ENCODE results near the gene MAP7D3.
"Not testable (repeated sequence)": the region's sequence is repeated elsewhere in the genome, so short reads cannot be mapped to it uniquely, and the experiment has no call there.

MAP7D3 gene

GRCh38 chrX:136246201-136246600 lies 5.0 kb downstream of the MAP7D3 start:
- FAIRE-seq = no peak
- no peak for DNase-seq (ENCODE audit: insufficient read length)
- TF ChIP-seq TAF1 (IDR thresholded peaks at IDR 0.05; ENCODE audit: borderline replicate concordance, low read depth, low read length) (no peak), POLR2AphosphoS5 (IDR thresholded peaks at IDR 0.05; ENCODE audit: low read depth, low read length) (no peak), POLR2A (IDR thresholded peaks at IDR 0.05; ENCODE audit: low read depth, low read length) (no peak)

DNA sequence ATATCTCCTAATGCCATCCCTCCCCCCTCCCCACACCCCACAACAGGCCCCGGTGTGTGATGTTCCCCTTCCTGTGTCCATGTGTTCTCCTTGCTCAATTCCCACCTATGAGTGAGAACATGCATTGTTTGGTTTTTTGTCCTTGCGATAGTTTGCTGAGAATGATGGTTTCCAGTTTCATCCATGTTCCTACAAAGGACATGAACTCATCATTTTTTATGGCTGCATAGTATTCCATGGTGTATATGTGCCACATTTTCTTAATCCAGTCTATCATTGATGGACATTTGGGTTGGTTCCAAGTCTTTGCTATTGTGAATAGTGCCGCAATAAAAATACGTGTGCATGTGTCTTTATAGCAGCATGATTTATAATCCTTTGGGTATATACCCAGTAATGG lies 13.4 kb downstream of the MAP7D3 start:
- not testable (repeated sequence) for FAIRE-seq; DNase-seq (ENCODE audit: insufficient read length)

- no peak for FAIRE-seq
Observed at GRCh38 chrX:136237074-136237473, 14.1 kb downstream of the MAP7D3 start.

DNA sequence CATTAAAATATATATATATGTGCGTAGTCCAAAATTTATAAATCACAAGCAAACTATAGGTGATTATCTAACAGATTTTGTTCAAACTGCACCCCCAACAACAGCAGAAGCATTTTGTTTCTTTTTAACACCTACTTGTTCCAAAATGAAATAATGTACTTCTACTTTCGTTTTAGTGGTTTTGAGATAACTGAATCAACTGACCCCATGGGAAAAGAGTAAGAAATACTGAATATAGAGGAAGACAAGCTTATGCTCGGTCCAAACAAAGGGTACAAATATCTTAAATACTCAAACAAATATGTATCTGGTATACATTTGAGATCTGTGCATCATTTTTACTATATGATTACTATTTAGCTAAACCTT lies 22.4 kb downstream of the MAP7D3 start:
- TF ChIP-seq POLR2AphosphoS5 (IDR thresholded peaks at IDR 0.05; ENCODE audit: low read depth, low read length) = no peak
- TF ChIP-seq TAF1 (IDR thresholded peaks at IDR 0.05; ENCODE audit: borderline replicate concordance, low read depth, low read length) = no peak
- TF ChIP-seq POLR2A (IDR thresholded peaks at IDR 0.05; ENCODE audit: low read depth, low read length) = no peak
- FAIRE-seq (peak; percentile 17), DNase-seq (ENCODE audit: insufficient read length) (no peak)

More at GRCh38 chrX:136237074-136237473, 14.1 kb downstream of the MAP7D3 start:
- no peak for DNase-seq (ENCODE audit: insufficient read length)
- no peak for TF ChIP-seq POLR2AphosphoS5 (IDR thresholded peaks at IDR 0.05; ENCODE audit: low read depth, low read length)
- no peak for TF ChIP-seq TAF1 (IDR thresholded peaks at IDR 0.05; ENCODE audit: borderline replicate concordance, low read depth, low read length)
- TF ChIP-seq POLR2A (IDR thresholded peaks at IDR 0.05; ENCODE audit: low read depth, low read length) = no peak

DNA sequence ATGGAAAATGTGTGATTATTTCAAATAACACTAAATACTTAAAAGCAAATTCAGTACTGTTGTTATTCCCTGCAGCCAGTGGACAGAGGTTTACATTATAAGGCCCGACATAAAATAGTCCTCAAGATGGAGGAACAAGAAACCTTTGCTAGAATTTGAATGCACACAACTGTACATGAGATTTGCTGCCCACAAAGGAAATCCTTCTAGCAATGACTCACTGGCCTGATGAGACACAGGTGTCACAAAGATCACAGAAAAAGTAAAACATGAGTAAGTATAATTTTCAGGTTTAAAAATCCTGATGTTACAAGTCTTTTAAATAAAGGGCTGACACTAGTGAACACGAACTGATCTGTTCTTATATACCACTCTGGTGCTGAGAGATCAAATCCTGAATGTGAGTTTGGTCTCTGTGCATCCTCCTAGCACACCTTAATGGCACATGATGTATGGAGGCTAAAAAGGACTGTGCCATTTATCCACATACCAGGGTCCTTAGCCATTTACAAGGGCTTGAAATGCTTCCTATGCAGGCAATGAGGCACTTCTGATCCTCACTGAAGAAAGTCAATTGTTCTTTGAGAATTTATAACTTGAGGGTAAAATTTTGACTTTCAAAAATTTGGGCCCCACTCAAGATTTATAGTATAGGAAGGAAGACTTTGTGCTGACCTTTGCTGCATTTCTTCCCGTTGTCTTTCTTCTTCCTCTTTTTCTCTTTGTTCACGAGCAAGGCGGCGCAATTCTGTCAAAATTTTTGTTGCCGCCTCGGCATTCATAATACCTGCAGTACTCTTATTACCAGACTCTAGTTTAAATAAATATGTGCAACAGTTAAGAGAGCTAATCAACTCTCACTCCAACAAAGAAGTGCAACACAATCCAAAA lies 23.0 kb downstream of the MAP7D3 start:
- FAIRE-seq (peak; percentile 63), DNase-seq (ENCODE audit: insufficient read length) (no peak)
- no peak for TF ChIP-seq POLR2A (IDR thresholded peaks at IDR 0.05; ENCODE audit: low read depth, low read length)
- no peak for TF ChIP-seq POLR2AphosphoS5 (IDR thresholded peaks at IDR 0.05; ENCODE audit: low read depth, low read length)
- no peak for TF ChIP-seq TAF1 (IDR thresholded peaks at IDR 0.05; ENCODE audit: borderline replicate concordance, low read depth, low read length)

DNA sequence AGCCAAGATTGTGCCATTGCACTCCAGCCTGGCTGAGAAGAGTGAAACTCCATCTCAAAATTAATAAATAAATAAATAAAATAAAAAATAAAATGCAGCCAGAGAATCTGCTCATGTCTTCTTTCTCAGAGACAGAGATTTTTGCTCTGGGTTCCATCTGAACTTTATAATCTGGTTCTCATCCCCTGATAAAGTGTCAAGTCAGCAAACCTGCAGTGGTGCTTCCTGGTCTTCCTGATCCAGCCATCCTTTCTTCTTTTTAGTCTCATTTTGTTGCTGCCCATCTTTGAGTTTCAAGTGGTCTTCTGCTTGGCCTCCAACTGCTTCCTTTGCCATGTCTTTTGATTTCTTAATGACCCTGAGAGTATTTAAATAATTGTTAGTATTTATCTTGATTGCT lies 24.1 kb downstream of the MAP7D3 start:
- no peak for FAIRE-seq
- DNase-seq (ENCODE audit: insufficient read length) = no peak
- TF ChIP-seq TAF1 (IDR thresholded peaks at IDR 0.05; ENCODE audit: borderline replicate concordance, low read depth, low read length) (no peak), POLR2A (IDR thresholded peaks at IDR 0.05; ENCODE audit: low read depth, low read length) (no peak), POLR2AphosphoS5 (IDR thresholded peaks at IDR 0.05; ENCODE audit: low read depth, low read length) (no peak)

- TF ChIP-seq POLR2AphosphoS5 (IDR thresholded peaks at IDR 0.05; ENCODE audit: low read depth, low read length) (no peak), TAF1 (IDR thresholded peaks at IDR 0.05; ENCODE audit: borderline replicate concordance, low read depth, low read length) (no peak), POLR2A (IDR thresholded peaks at IDR 0.05; ENCODE audit: low read depth, low read length) (no peak)
- DNase-seq (ENCODE audit: insufficient read length) (no peak), FAIRE-seq (no peak)
Observed at GRCh38 chrX:136221851-136222513, 29.2 kb downstream of the MAP7D3 start.

DNA sequence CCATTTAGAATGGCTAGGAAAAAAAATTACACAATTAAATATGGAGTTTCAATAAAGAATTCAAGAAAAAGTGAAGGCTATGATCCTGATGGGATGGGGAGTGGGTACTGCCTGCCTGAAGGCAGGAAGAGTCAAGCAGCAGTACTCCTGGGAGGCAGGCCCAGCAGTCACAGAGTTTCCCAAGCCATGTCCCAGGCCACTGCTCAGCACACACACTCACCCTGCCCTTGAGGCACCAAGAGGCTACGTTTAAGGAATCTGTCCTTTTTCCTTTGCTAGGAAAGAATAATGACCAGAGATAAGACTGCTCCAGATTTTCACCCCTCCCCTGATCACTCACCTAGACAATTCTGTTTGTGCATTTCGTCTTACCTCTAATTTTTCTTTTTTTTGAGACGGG lies 30.2 kb downstream of the MAP7D3 start:
- FAIRE-seq (no peak), DNase-seq (ENCODE audit: insufficient read length) (no peak)
- TF ChIP-seq POLR2AphosphoS5 (IDR thresholded peaks at IDR 0.05; ENCODE audit: low read depth, low read length) (no peak), TAF1 (IDR thresholded peaks at IDR 0.05; ENCODE audit: borderline replicate concordance, low read depth, low read length) (no peak), POLR2A (IDR thresholded peaks at IDR 0.05; ENCODE audit: low read depth, low read length) (no peak)

GRCh38 chrX:136220540-136220939 lies 30.7 kb downstream of the MAP7D3 start:
- no peak for TF ChIP-seq TAF1 (IDR thresholded peaks at IDR 0.05; ENCODE audit: borderline replicate concordance, low read depth, low read length)
- no peak for TF ChIP-seq POLR2AphosphoS5 (IDR thresholded peaks at IDR 0.05; ENCODE audit: low read depth, low read length)
- no peak for TF ChIP-seq POLR2A (IDR thresholded peaks at IDR 0.05; ENCODE audit: low read depth, low read length)
- FAIRE-seq = no peak
- no peak for DNase-seq (ENCODE audit: insufficient read length)

GRCh38 chrX:136219893-136220292 lies 31.3 kb downstream of the MAP7D3 start:
- TF ChIP-seq TAF1 (IDR thresholded peaks at IDR 0.05; ENCODE audit: borderline replicate concordance, low read depth, low read length) (no peak), POLR2A (IDR thresholded peaks at IDR 0.05; ENCODE audit: low read depth, low read length) (no peak), POLR2AphosphoS5 (IDR thresholded peaks at IDR 0.05; ENCODE audit: low read depth, low read length) (no peak)
- FAIRE-seq = no peak
- no peak for DNase-seq (ENCODE audit: insufficient read length)

GRCh38 chrX:136215559-136215958 lies 35.6 kb downstream of the MAP7D3 start:
- no peak for TF ChIP-seq POLR2AphosphoS5 (IDR thresholded peaks at IDR 0.05; ENCODE audit: low read depth, low read length)
- TF ChIP-seq TAF1 (IDR thresholded peaks at IDR 0.05; ENCODE audit: borderline replicate concordance, low read depth, low read length) = no peak
- no peak for TF ChIP-seq POLR2A (IDR thresholded peaks at IDR 0.05; ENCODE audit: low read depth, low read length)
- DNase-seq (ENCODE audit: insufficient read length) (no peak), FAIRE-seq (no peak)

GRCh38 chrX:136214551-136214950 lies 36.6 kb downstream of the MAP7D3 start:
- FAIRE-seq = no peak
- DNase-seq (ENCODE audit: insufficient read length) = no peak
- TF ChIP-seq POLR2A (IDR thresholded peaks at IDR 0.05; ENCODE audit: low read depth, low read length) (no peak), POLR2AphosphoS5 (IDR thresholded peaks at IDR 0.05; ENCODE audit: low read depth, low read length) (no peak), TAF1 (IDR thresholded peaks at IDR 0.05; ENCODE audit: borderline replicate concordance, low read depth, low read length) (no peak)
